Keratinocyte (primary cell): ENCODE results near the gene HHIPL1. TPM values are rescaled to one million over a fixed set of nuclear protein-coding genes. Genes with fewer than 3 reads are reported as not detected.

Source experiments
- DNase-seq: peaks from one replicate; pipeline ENCODE4 v3.0.0-alpha.2; 2011; ENCODE audit warnings: low read depth, missing footprints, low spot score
- FAIRE-seq: peaks from 2 replicates; lab custom pipeline; 2011; peaks lifted over from hg19 to GRCh38; lab: Jason Lieb, UNC
- H2AFZ ChIP-seq: 2 replicates; pipeline ENCODE4 v1.6.0; 2012; ENCODE audit warnings: low read length, control low read depth, inconsistent platforms; ENCODE audit not compliant: control insufficient read depth
- H3K27ac ChIP-seq: 2 replicates; pipeline ENCODE4 v1.5.1; 2011; ENCODE audit warnings: low read length; ENCODE audit not compliant: control insufficient read depth, insufficient read depth
- H3K27me3 ChIP-seq: 3 replicates; pipeline ENCODE4 v1.6.0; 2011; ENCODE audit warnings: low read length; ENCODE audit not compliant: control insufficient read depth, insufficient read depth; ENCODE audit errors: extremely low read depth
- H3K36me3 ChIP-seq, 2 experiments: 2 replicates in 1 of 2; 3 replicates in 1 of 2; pipeline ENCODE4 v1.5.1; 2011; ENCODE audit warnings: low read length in 2 of 2, mild to moderate bottlenecking in 1 of 2; ENCODE audit not compliant: control insufficient read depth in 2 of 2, insufficient read depth in 2 of 2; ENCODE audit errors: extremely low read depth in 1 of 2
- H3K4me1 ChIP-seq: 3 replicates; pipeline ENCODE4 v1.5.1; 2011; ENCODE audit warnings: low read length; ENCODE audit not compliant: control insufficient read depth, insufficient read depth; ENCODE audit errors: extremely low read depth
- H3K4me2 ChIP-seq: 3 replicates; pipeline ENCODE4 v1.6.0; 2011; ENCODE audit warnings: low read depth, low read length; ENCODE audit not compliant: control insufficient read depth, insufficient read depth; ENCODE audit errors: extremely low read depth
- H3K4me3 ChIP-seq, 3 experiments: fragments of 200-600 bp in 1 of 3; sonication (generic) in 1 of 3; 2 replicates in 2 of 3; 3 replicates in 1 of 3; pipeline ENCODE4 v1.5.1; 2011 to 2016; ENCODE audit warnings: low read length in 3 of 3, mild to moderate bottlenecking in 3 of 3, control low read depth in 2 of 3, inconsistent platforms in 1 of 3, low read depth in 1 of 3, mixed read lengths in 1 of 3, mixed run types in 1 of 3, moderate library complexity in 1 of 3; ENCODE audit not compliant: control insufficient read depth in 2 of 3, insufficient read depth in 2 of 3; ENCODE audit errors: extremely low read depth in 1 of 3
- H3K79me2 ChIP-seq: 2 replicates; pipeline ENCODE4 v1.6.0; 2012; ENCODE audit warnings: low read length; ENCODE audit not compliant: control insufficient read depth, insufficient read depth
- H3K9ac ChIP-seq: 3 replicates; pipeline ENCODE4 v1.6.0; 2011; ENCODE audit warnings: low read length; ENCODE audit not compliant: control insufficient read depth, insufficient read depth; ENCODE audit errors: extremely low read depth
- H3K9me1 ChIP-seq: 3 replicates; pipeline ENCODE4 v1.6.0; 2011; ENCODE audit warnings: low read length; ENCODE audit not compliant: control insufficient read depth, insufficient read depth; ENCODE audit errors: extremely low read depth
- H3K9me3 ChIP-seq: 2 replicates; pipeline ENCODE4 v1.5.1; 2012; ENCODE audit warnings: low read depth, low read length; ENCODE audit not compliant: control insufficient read depth
- H4K20me1 ChIP-seq: 3 replicates; pipeline ENCODE4 v1.6.0; 2011; ENCODE audit warnings: low read length; ENCODE audit not compliant: control insufficient read depth, insufficient read depth; ENCODE audit errors: extremely low read depth
- EZH2 ChIP-seq: IDR thresholded peaks from one replicate; pipeline ENCODE4 v1.6.1; 2012; ENCODE audit warnings: inconsistent platforms, mild to moderate bottlenecking, low read length, moderate library complexity
- dilution Hi-C: fragments of 300-500 bp; cut with MboI; formaldehyde crosslinking; loops from one replicate; pipeline ENCODE4 v1.7.0; 2020; ENCODE audit warnings: low sequenced_read_pairs; ENCODE audit not compliant: extremely low pct_ligation_motif_present
- polyA plus RNA-seq, 5 experiments: library from polyadenylated mRNA; depleted of rRNA in 3 of 5; stranded (reverse) in 3 of 5; stranded (forward) in 1 of 5; unstranded in 1 of 5; fragments of >200 nt; gene quantifications; 1 replicate in 1 of 5; 2 replicates in 3 of 5; 3 replicates in 1 of 5; pipeline versions ENCODE4 v1.2.1 to v1.2.3, GENCODE V29; 2011 to 2012; ENCODE audit warnings: missing spikeins in 2 of 5, low read depth in 1 of 5, low replicate concordance in 1 of 5
- TF ChIP-seq, protein P1 (sequence below), 3 experiments: IDR thresholded peaks in 1 of 3; conservative IDR thresholded peaks in 1 of 3; optimal IDR thresholded peaks in 1 of 3; 2 replicates in 2 of 3; 3 replicates in 1 of 3; pipeline versions ENCODE3 to v1.5.1; 2011; ENCODE audit warnings: low read length in 3 of 3, mild to moderate bottlenecking in 3 of 3, moderate library complexity in 2 of 3, control low read depth in 1 of 3, inconsistent platforms in 1 of 3; ENCODE audit not compliant: insufficient read depth in 2 of 3; ENCODE audit errors: extremely low read depth in 1 of 3

Gene HHIPL1
- polyA plus RNA-seq, 1 donor (not counting 4 experiments of a cell fraction or from before 2014, with no cell fraction given), result 0.08 TPM

DNA sequence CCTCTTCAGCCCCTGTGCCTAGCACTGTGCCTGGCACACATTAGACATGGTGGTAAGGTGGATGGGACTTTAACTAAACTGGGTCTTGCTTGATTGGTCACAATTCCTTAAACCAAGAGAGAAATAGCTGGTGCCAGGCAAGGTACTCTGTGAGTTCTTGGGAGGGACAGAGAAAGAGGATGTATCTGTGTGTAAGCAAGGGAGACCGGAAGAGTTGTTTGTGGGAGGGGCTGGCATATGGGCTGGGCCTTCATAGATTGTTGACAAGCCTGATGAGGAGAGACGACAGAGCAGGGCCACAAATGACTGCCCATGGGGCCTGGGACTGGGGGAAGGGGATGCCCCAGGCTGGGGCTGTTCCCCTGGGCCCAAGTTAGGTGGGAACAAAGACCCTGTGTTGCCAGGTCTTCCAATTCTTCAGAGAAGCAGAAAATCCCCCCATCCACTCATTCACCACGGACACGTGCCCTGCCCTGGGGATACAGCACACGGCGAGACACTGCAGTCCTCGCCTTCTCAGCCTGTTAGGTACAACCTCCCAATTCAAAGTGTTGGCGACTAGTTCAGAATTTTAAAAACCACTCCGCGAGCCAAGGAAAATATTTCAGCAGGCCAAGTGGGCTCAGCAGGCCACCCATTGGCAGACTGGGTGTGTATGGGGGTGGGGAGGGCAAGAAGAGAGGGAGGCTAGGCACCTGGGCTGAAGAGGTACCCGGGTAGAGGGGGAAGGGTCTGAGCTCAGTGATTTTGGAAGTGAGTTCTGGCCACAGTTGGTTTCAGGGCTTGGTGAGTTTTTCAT, 27.8 kb downstream of the HHIPL1 start:
- no peak overlapping the region for H2AFZ ChIP-seq
- no peak overlapping the region for H3K27ac ChIP-seq
- DNase-seq (no peak), FAIRE-seq (no peak)
- H4K20me1 ChIP-seq, result no peaks in the 10 kb centered on the region
- no peak for TF ChIP-seq EZH2
- TF ChIP-seq, protein P1, sequence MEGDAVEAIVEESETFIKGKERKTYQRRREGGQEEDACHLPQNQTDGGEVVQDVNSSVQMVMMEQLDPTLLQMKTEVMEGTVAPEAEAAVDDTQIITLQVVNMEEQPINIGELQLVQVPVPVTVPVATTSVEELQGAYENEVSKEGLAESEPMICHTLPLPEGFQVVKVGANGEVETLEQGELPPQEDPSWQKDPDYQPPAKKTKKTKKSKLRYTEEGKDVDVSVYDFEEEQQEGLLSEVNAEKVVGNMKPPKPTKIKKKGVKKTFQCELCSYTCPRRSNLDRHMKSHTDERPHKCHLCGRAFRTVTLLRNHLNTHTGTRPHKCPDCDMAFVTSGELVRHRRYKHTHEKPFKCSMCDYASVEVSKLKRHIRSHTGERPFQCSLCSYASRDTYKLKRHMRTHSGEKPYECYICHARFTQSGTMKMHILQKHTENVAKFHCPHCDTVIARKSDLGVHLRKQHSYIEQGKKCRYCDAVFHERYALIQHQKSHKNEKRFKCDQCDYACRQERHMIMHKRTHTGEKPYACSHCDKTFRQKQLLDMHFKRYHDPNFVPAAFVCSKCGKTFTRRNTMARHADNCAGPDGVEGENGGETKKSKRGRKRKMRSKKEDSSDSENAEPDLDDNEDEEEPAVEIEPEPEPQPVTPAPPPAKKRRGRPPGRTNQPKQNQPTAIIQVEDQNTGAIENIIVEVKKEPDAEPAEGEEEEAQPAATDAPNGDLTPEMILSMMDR (optimal IDR thresholded peaks at IDR 0.05 in 1 of 3, IDR thresholded peaks at IDR 0.05 in 1 of 3, conservative IDR thresholded peaks at IDR 0.05 in 1 of 3; ENCODE audit: extremely low read depth in 1 of 3, insufficient read depth in 2 of 3, low read length in 3 of 3), result no peak
- H3K9me3 ChIP-seq, result peaks cover 2% of the 10 kb centered on the region
- H3K79me2 ChIP-seq, result no peaks in the 10 kb centered on the region
- H3K4me2 ChIP-seq, result no peak overlapping the region
- dilution Hi-C loops, result no loop called here
- no peaks in the 10 kb centered on the region for H3K9me1 ChIP-seq
- H3K4me3 ChIP-seq, result no peak overlapping the region
- H3K27me3 ChIP-seq, result peaks cover 39% of the 10 kb centered on the region
- H3K9ac ChIP-seq, result no peak overlapping the region
- H3K36me3 ChIP-seq, result no peaks in the 10 kb centered on the region
- H3K4me1 ChIP-seq, result no peaks in the 10 kb centered on the region

DNA sequence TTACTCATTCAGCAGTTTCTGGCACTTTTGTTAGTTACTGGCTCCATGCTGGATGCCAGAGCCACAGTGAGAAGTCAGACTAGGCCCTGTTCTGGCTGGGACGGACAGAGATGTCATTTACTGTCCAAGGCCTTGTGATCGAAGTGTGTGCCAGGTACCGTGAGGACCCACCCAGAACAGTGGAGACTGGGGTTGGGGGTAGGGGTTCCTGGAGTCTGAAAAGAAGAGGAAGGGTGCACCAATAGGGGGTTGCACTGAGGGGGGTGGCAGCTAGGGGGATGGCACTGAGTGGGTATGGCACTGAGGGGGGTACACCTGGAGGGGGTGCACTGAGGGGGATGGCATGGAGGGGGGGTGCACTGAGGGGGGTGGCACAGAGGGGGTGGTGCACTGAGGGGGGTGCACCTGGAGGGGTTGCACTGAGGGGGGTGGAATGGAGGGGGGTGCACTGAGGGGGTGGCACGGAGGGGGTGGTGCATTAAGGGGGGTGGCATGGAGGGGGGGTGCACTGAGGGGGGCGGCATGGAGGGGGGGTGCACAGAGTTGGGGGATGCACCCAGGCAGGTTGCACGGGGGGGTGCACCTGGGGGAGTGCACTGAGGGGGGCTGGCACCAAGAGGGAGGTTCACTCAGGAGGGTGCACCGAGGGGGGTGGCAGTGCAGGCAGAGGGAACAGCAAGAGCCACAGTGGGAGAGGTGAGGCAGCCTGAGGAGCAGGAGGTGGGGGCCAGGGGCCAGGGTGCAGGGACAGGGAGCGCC, 28.6 kb downstream of the HHIPL1 start:
- no peak overlapping the region for H3K4me2 ChIP-seq
- H3K27ac ChIP-seq, result no peak overlapping the region
- no peak for TF ChIP-seq EZH2
- TF ChIP-seq, protein P1 (optimal IDR thresholded peaks at IDR 0.05 in 1 of 3, IDR thresholded peaks at IDR 0.05 in 1 of 3, conservative IDR thresholded peaks at IDR 0.05 in 1 of 3; ENCODE audit: extremely low read depth in 1 of 3, insufficient read depth in 2 of 3, low read length in 3 of 3), result no peak
- H2AFZ ChIP-seq, result no peak overlapping the region
- no peaks in the 10 kb centered on the region for H3K36me3 ChIP-seq
- H3K79me2 ChIP-seq, result no peaks in the 10 kb centered on the region
- no peak overlapping the region for H3K4me3 ChIP-seq
- H4K20me1 ChIP-seq, result no peaks in the 10 kb centered on the region
- H3K27me3 ChIP-seq, result peaks cover 37% of the 10 kb centered on the region
- dilution Hi-C loops, result no loop called here
- DNase-seq (no peak), FAIRE-seq (no peak)
- no peaks in the 10 kb centered on the region for H3K4me1 ChIP-seq
- H3K9me3 ChIP-seq, result peaks cover 9% of the 10 kb centered on the region
- no peak overlapping the region for H3K9ac ChIP-seq
- no peaks in the 10 kb centered on the region for H3K9me1 ChIP-seq
